ENCODE measurements around the gene CLN6. TPM values are rescaled to one million over a fixed set of nuclear protein-coding genes. Genes with fewer than 3 reads are reported as not detected.
A peak's percentile ranks its signal among the peaks of the same experiment; 100 is the strongest.

CLN6 gene
- total and polyA plus RNA-seq, 9 of the 15 experiments (the other 6 are each of a cell fraction or from before 2014, with no cell fraction given): 0.71 to 53.3 (median 39.3) TPM

- no peak for ATAC-seq
- TF ChIP-seq POLR2G (IDR thresholded peaks at IDR 0.05; ENCODE audit: low read depth, low read length) (peak; percentile 27; the same call in 1 of the 2 replicates), IRF2 (CRISPR knock-in tag; IDR thresholded peaks at IDR 0.05) (no peak), FOXA1 (IDR thresholded peaks at IDR 0.05; ENCODE audit: borderline replicate concordance) (no peak), PHF20 (IDR thresholded peaks at IDR 0.05; ENCODE audit: partially characterized antibody) (no peak)
- Histone ChIP-seq H3K9me3 (replicated peaks; ENCODE audit: control insufficient read depth, insufficient read depth, low read depth, low read length) (no peaks in the 10 kb centered on the region), H3K9me1 (ENCODE audit: control insufficient read depth, insufficient read depth, low read length) (no peaks in the 10 kb centered on the region), H4K20me1 (replicated peaks; ENCODE audit: control insufficient read depth, insufficient read depth, low read length) (0 out of 2 replicates have a peak, but pooled peaks cover 7% of the 10 kb centered on the region), H3K4me1 (replicated peaks in 1 of 2; ENCODE audit: control insufficient read depth in 2 of 2, insufficient read depth in 2 of 2, low read length in 2 of 2) (peaks cover 14 to 37% of the 10 kb centered on the region in 2 experiments), H3K4me2 (ENCODE audit: insufficient read depth, low read length) (no peak overlapping the region), H2AFZ (ENCODE audit: low read depth, low read length) (no peak overlapping the region), H3K27ac (ENCODE audit: extremely low read depth, low read depth, low read length) (no peak overlapping the region), H3K79me2 (ENCODE audit: control insufficient read depth, insufficient read depth, low read length) (peaks cover 31% of the 10 kb centered on the region), H3K27me3 (ENCODE audit: control insufficient read depth in 2 of 2, insufficient read depth in 2 of 2, low read length in 2 of 2) (no peaks in the 10 kb centered on the region), H3K36me3 (ENCODE audit: control insufficient read depth, insufficient read depth, low read length) (peaks cover 48% of the 10 kb centered on the region; the same call in 1 of the 3 replicates), H3K4me3 (no peak overlapping the region), H3K9ac (ENCODE audit: insufficient read depth in 1 of 2, low read depth in 2 of 2, low read length in 2 of 2) (peak overlapping the region in 1 of 2 experiments; percentile 79; a peak in 2 of 4 replicates)
- BruUV-seq (replicated peaks): no TSS peak
- intact Hi-C loops (cut with micrococcal nuclease) (no loop called here), in situ Hi-C loops (cut with MboI) (no loop called here)
- WGBS (ENCODE audit: insufficient coverage, low coverage, missing lambda C conversion rate): 95% methylated on average over 7 of the region's 7 CpGs
- no peak for DNase-seq (ENCODE audit: extremely low read depth in 1 of 4, low spot score in 3 of 4)
- CTCF ChIA-PET (ENCODE audit: low intra/inter-chr PET ratio): no interaction called here
- POLR2A ChIA-PET: no interaction called here
- FAIRE-seq: no peak
These were observed 25.2 kb downstream of the CLN6 start for GRCh38 chr15:68204361-68204760.

- Histone ChIP-seq H4K20me1 (replicated peaks; ENCODE audit: control insufficient read depth, insufficient read depth, low read length) (0 out of 2 replicates have a peak, but pooled peaks cover 7% of the 10 kb centered on the region), H3K4me3 (no peak overlapping the region), H3K4me1 (replicated peaks in 1 of 2; ENCODE audit: control insufficient read depth in 2 of 2, insufficient read depth in 2 of 2, low read length in 2 of 2) (peaks cover 14 to 39% of the 10 kb centered on the region in 2 experiments), H3K27me3 (ENCODE audit: control insufficient read depth in 2 of 2, insufficient read depth in 2 of 2, low read length in 2 of 2) (no peaks in the 10 kb centered on the region), H2AFZ (ENCODE audit: low read depth, low read length) (no peak overlapping the region), H3K4me2 (ENCODE audit: insufficient read depth, low read length) (no peak overlapping the region), H3K79me2 (ENCODE audit: control insufficient read depth, insufficient read depth, low read length) (peaks cover 31% of the 10 kb centered on the region), H3K27ac (ENCODE audit: extremely low read depth, low read depth, low read length) (no peak overlapping the region), H3K9ac (ENCODE audit: insufficient read depth in 1 of 2, low read depth in 2 of 2, low read length in 2 of 2) (peak overlapping the region in 1 of 2 experiments; percentile 79; a peak in 2 of 4 replicates), H3K36me3 (ENCODE audit: control insufficient read depth, insufficient read depth, low read length) (peaks cover 45% of the 10 kb centered on the region; the same call in 1 of the 3 replicates), H3K9me1 (ENCODE audit: control insufficient read depth, insufficient read depth, low read length) (no peaks in the 10 kb centered on the region), H3K9me3 (replicated peaks; ENCODE audit: control insufficient read depth, insufficient read depth, low read depth, low read length) (no peaks in the 10 kb centered on the region)
- in situ Hi-C loops (cut with MboI): no loop called here
- DNase-seq (ENCODE audit: extremely low read depth in 1 of 4, low spot score in 3 of 4) (no peak), FAIRE-seq (no peak), ATAC-seq (no peak)
- intact Hi-C loops (cut with micrococcal nuclease): no loop called here
- CTCF ChIA-PET (ENCODE audit: low intra/inter-chr PET ratio): no interaction called here
- BruUV-seq (replicated peaks): no TSS peak
- POLR2A ChIA-PET: no interaction called here
- no peak for TF ChIP-seq ZNF586 (CRISPR knock-in tag; conservative IDR thresholded peaks at IDR 0.05)
- 100% methylated on average over 4 of the region's 5 CpGs for WGBS (ENCODE audit: insufficient coverage, low coverage, missing lambda C conversion rate)
These were observed 25.6 kb downstream of the CLN6 start for GRCh38 chr15:68203956-68204355.
